Epithelial cell of prostate (primary cell): ENCODE data around the gene STK32A.
"Not testable (repeated sequence)": the region's sequence is repeated elsewhere in the genome, so short reads cannot be mapped to it uniquely, and the experiment has no call there.

ENCODE experiments used
- DNase-seq: peaks from one replicate; pipeline ENCODE4 v3.0.0-alpha.2; 2011; ENCODE audit warnings: low read depth, low spot score
- H3K27ac ChIP-seq: fragments of 450-650 bp; 2 replicates; pipeline ENCODE4 v1.5.1; 2017; ENCODE audit warnings: mild to moderate bottlenecking

The STK32A gene

DNA sequence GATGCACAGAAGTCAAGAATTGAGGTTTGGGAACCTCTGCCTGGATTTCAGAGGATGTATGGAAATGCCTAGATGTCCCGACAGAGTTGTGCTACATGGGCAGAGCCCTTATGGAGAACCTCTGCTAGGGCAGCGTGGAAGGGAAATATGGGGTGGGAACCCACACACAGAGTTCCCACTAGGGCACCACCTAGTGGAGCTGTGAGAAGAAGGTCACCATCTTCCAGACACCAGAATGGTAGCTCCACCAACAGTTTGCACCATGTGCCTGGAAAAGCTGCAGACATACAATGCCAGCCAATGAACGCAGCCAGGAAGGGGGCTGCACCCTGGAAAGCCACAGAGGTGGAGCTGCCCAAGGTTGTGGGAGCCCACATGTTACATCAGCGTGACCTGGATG lies 104.5 kb downstream of the STK32A start:
- no peak overlapping the region for H3K27ac ChIP-seq
- no peak for DNase-seq

DNA sequence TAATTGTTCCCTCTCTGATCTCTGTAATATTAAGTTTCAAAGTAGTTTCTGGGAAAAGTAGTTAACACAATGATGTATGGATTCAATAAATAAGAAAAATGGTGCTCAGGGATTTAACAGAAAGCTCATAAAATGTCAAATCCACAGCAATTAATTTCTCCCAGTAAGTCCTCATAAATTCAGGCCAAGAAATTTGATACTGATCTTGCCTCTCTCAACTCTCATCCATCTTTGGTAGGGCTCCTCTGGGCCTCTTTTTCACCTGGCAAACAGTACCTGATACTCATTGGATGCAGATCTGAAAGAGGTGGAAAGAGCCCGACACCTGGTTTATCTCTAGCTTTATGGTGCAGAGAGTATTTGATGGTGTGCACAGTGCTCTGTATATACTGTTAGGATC lies 106.1 kb downstream of the STK32A start:
- DNase-seq = no peak
- H3K27ac ChIP-seq = no peak overlapping the region

DNA sequence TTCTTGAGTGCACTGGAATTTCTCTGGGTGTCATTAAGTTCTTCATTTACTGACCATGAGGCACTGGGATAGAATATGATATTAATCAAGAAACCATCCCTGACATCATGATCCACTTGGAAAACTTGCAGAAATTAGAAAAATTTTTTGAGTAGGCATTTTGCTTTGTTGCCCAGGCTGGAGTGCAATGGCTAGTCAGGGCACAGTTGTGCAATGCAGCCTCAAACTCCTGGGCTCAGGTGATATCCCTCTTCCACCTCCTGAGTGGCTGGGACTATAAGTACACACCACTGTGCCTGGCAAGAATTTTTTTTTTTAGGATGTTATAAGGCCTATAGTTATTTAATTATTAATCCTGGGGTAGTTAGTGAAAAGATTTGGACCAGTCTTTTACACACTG lies 106.5 kb downstream of the STK32A start:
- DNase-seq = no peak
- H3K27ac ChIP-seq = no peak overlapping the region

DNA sequence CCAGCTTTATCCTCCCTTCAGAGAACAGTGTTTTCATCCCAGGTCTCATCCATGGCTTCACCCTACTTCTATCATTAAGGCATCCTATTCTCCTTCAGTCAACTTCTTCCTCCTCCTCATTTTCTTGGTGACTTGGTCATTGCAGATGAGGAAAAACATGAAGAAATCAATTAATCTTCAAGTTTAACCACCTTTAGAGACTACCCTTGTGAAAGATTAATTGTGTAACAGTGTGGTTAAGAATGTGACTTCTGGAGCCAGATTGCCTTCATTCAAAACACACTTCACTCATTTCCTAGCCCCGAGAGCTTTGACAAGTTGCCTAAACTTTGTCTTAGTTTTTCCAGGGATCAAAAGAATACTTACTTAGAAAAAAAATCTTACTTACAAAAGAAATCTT lies 110.0 kb downstream of the STK32A start:
- H3K27ac ChIP-seq = no peak overlapping the region
- DNase-seq = no peak

DNA sequence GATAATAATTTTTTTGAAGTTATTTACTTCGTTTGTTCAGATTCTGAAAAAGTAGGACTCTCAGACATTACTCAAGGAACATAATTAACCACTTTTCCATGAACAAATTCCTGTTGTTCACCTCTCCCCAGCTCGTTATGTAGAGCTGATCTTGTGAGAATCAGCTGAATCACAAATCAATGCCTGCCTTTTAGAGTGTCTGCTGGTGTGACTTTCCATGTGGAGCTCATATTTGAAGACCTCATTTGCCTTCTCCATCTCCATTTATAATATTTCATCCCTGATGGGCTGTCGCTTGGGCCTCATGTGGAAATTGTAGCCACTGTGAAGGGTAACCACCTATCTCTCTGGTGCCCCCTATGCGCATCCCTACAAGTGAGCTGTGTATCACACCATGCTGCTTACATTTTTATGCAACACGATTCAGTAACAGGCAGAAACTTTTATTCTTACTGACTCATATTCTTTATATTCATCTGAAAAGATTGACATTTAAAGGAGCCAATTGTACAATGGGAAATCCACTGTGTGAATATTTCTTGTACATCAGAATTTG lies 111.3 kb downstream of the STK32A start:
- DNase-seq = no peak
- no peak overlapping the region for H3K27ac ChIP-seq

DNA sequence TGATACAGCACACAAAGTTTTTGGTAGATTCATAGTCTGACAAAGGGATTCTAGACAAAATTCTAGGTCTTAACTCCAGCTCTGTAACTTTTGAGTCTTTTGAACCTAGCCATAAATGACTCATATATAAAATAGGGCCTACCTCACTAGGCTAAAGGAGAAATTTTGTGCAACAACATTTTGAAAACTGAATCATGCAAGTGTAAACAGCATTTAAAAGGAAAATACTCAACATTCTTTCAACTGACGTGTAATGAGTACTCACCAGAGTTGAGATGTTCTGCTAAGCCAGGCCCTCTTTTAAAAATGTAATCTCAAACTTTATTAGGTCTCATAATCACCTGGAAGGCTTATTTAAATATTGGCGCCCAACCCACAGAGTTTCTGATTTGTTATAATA lies 113.2 kb downstream of the STK32A start:
- H3K27ac ChIP-seq = peak overlapping the region; percentile 26
- DNase-seq = peak; percentile 36

DNA sequence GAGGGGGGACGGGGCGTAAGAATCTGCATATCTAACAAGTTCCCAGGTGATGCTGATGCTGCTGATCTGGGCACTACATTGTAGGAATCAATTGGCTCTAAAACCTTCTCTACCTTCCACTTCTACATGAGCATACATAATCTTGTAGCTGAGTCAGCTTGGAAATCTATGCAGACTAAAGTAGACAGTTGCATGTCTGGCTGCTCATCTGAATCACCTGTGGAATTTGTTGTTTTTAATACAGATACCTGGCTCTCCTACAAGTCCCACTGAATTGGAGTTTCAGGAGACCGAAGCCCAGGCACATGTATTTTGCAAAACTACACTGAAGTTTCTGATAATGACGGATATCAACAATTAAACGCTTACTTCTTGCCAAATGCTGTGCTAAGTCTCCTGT lies 113.6 kb downstream of the STK32A start:
- H3K27ac ChIP-seq = peak overlapping the region; percentile 26
- no peak for DNase-seq

DNA sequence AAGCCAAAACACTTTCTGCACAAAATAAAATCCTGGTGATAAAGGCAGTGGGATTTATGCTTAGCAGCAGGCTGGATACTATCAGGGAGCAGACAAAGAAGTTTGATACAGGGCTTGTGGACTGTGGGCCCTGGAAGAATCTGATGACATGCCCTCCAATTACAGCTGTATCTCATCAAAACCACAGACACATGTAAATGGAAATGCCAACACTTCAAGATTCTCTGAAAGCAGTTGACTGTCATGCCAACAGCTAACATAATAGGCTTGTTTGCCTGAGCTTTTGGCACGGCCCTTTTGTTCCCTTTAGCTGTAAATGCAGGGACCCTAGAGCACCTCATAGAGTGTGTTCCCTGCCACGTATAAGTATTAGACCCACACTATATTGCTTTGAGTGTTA lies 114.4 kb downstream of the STK32A start:
- H3K27ac ChIP-seq = no peak overlapping the region
- DNase-seq = no peak

DNA sequence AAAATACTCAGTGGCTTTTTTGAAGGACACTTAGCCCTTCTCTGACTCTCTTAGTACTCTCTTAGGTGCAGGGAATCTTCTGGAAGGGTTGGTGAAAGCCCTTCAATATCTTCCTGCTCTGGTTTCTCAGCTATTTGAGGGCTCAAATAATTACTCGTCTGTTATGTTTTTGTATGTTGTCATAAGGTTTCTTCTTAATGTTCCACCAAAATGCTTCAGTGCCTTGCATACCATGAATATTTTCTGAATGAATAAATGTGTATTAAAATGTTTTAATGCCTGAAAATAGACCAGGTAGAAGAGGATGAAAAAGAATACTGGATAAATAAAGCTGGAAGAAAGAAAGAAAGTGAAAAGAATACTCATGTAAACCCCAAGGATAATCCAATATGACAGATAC lies 124.3 kb downstream of the STK32A start:
- no peak overlapping the region for H3K27ac ChIP-seq
- DNase-seq = no peak

DNA sequence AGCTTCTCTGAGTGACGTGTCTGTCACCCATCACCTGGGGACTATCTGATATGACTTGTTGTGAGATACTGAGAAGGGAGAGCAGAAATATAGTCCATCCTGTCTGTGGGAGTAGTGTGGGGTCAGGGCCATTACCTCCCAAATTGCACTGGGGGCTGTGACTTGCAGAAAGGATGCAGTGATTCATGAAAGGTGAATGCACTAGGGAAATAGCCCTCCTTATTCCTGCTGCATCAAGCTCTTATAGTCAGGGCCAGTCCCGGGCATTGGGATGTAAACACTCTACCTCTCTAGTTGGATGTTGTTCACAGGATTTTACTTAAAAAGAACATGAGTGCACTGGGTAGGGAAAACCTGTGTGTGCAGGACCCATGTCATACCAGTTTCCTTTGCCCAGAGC lies 124.8 kb downstream of the STK32A start:
- no peak for DNase-seq

DNA sequence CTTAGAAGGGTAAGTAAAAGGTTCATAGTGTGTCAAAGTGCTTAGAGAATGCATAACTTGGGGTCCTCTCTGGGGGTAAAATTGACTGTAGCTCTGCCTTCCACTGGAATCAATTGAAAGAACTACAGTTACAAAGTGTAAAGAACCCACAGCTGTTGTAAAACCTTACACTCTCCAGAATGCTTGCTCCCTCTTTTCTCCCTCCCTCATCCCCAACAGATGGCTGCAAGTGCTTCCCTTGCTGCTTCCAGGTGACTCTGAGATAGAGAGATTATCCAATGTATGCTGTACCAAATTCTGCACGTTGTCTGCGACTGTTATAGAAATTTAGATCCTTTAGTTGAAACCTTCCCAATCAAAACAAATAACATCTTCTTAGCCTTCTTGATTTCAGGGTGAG lies 126.0 kb downstream of the STK32A start:
- H3K27ac ChIP-seq = no peak overlapping the region
- no peak for DNase-seq

More for the DNA sequence above, 124.8 kb downstream of the STK32A start:
- no peak overlapping the region for H3K27ac ChIP-seq

DNA sequence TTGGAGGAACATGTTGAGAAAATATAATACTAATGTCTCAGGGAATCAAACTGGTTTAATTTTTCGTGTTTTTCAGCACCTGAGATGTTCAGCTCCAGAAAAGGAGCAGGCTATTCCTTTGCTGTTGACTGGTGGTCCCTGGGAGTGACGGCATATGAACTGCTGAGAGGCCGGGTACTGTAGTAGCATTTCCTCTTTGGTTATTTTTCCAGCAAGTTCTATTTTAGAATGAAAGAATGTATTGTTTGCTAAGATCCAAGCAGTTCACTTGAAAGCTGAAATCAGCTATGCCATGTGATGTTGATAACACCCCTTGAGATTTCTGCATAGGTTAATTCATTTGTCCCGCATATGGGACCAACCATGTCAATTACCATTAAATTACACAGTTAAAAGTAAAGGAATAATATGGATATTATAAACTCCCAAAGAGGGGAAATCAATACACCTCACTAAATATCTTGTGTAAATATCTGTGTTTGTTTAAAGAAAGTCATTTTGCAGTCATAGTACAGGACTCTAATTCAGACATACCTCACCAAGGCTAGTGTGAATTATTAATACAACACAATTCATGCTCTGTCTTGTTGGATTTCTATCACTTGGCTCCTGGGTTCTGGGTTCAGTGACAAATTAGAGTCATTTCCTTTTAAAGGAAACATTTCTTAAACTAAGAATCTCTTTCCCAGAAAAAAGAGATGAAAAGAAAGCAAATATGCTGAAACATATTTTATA lies 126.8 kb downstream of the STK32A start:
- DNase-seq = no peak
- H3K27ac ChIP-seq = no peak overlapping the region

DNA sequence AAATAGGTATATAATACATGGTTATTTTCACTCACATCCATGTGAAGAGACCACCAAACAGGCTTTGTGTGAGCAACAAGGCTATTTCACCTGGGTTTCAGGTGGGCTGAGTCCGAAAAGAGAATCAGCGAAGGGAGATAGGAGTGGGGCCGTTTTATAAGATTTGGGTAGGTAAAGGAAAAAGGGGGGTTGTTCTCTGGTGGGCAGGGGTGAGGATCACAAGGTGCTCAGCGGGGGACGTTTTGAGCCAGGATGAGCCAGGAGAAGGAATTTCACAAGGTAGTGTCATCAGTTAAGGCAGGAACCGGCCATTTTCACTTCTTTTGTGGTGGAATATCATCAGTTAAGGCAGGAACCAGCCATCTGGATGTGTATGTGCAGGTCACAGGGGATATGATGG lies 132.6 kb downstream of the STK32A start:
- not testable (repeated sequence) for H3K27ac ChIP-seq, DNase-seq

DNA sequence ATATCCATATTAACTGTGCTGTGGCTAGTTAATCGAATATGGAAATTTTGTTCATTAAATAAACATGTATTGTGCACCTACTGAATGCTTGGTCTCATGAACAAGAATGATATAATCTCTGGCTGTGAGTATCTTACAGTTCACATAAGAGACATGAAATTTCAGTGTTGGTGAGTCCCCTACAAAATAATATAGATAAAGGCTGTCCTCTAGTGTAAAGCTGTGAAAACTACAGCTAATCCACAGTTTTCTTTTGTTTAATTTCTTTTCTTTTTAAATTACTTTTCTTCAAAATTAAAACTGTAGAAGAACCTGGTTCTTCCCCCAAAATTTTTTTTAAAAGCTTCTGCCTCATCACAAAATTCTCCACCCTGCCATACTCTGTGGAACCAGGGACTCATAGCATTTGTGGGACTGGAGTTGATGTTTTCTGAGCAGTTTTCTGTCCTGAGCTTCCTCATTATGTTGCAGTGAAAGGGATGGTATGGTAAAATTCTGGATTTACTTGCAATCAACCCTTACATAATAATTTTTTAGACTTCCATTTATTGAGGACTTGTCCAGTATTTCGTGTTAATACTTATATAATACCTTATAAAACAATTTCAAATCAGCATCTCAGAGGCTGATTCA lies 135.0 kb downstream of the STK32A start:
- no peak for DNase-seq
- H3K27ac ChIP-seq = no peak overlapping the region

DNA sequence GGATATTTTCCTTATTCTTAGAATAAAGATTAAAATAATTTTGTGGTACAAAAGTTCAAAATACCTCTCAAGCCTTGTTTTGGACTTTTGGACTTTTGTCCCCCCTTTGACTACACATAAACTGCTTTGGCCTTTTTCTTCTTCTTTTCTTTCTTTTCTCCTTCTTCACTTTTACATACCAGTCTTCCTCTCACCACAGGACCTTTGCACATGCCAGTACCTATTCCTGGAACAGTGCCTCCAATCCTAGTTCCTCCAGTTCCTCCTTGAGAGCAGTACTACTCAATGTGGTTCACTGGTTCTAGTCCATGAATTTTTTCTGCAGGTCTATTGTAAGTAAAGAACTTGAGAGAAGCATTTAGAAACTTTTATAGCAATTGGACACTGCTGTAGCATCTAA lies 136.5 kb downstream of the STK32A start:
- no peak for DNase-seq
- H3K27ac ChIP-seq = no peak overlapping the region

DNA sequence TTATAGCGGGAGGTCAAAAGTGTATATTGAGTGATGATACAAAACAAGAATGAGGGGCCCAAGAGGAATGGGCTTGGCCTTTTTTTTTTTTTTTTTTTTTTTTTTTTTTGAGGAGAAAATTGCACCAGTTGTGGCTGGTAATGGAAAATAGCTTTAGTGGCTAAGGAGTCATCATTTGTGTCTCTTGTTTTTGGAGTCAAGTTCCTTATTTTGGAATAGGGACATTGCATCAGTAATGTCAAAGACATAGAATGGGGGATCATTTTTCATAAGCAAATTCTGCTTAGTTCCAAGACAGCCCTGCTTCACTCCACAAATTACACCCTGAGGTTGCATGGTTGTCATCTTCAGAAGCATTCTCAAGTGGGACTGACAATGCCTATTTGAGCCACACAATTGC lies 137.4 kb downstream of the STK32A start:
- H3K27ac ChIP-seq = no peak overlapping the region
- no peak for DNase-seq

DNA sequence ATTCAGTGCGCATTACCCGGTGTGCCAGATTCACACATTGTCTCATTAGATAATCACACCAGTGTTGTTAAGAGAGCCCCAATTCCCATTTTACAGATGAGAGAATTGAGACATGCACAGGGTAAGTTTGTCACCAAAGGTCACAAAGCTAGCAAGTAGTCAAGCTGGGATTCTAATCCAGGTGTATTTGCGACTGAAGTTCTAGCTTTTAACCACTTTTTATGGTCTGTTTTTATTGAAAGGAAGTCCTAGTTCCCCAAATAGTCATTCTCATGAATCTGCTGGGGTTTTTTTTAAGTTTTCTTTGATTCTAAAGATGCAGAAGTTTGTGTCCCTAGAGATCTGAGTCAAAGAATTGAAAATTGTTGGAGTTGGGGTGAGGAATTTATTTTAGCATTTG lies 138.5 kb downstream of the STK32A start:
- DNase-seq = no peak
- H3K27ac ChIP-seq = no peak overlapping the region

DNA sequence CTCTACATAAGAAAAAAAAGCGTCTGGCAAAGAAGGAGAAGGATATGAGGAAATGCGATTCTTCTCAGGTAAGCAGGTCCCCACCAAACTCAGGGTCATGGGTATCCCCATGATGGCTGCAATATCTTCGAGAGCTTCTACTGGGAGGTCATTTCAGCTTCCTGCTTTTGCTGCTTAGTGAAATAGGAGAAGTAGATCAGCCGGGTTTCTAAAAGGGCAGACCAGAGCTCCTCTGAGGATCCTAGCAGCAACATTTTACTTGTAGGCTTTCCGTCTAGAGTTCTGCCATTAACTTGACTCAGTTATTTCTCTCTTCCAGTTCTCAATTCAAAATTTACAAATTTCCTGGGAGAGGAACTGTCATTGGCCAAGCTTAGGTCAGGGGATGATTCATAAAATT lies 140.3 kb downstream of the STK32A start:
- no peak for DNase-seq
- H3K27ac ChIP-seq = no peak overlapping the region

DNA sequence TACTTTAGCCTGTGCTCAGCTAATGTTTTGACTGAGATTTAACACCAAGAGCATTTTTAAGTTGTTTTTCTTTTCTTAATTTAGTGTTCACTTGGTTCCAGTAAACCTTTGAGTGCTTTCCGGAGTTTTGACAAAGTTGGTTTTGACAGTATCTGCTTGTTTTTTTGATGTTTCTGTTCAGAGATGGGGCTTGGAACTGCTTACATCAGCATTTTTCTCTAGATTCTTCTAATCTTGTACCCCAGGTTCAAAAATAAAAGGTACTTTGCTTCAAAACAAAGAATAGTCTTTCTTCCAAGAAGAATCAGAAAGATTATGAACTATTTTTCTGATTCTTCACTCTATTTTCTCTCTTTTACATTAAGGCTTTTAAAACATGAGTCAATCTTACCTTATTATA lies 142.9 kb downstream of the STK32A start:
- no peak overlapping the region for H3K27ac ChIP-seq
- no peak for DNase-seq

DNA sequence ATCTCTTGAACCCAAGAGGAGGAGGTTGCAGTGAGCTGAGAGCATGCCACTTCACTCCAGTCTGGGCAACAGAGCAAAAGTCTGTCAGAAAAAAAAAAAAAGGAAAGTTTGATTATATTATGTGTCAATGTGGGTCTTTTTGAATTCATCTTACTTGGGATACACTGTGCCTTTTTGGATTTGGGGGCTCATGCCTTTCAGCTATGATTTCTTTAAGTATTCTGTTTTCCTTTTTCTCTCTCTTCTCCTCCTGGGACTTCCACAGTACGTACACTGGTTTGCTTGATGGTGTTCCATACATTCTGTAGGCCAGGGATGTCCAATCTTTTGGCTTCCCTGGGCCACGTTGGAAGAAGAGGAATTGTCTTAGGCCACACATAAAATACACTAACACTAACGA lies 146.7 kb downstream of the STK32A start:
- no peak for DNase-seq
- no peak overlapping the region for H3K27ac ChIP-seq

DNA sequence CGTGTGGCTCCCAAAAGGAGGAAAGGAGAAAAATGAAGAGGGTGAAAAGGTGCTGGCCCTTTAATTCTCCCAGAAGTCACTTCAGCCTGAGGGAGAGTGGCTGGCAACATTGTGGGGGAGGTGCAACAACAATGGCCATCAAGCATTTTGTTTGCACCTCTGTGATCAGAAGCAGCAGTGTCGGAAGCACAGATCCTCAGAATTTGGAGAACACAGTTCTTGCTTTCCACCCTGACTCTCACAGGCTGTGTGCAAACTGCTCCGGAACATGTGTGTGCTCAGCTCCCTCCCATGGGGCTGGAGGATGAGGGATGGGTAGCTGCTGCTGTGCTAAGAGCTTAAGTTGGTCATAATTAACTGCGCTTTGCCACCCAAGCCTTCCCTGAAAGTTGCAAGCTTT lies 147.9 kb downstream of the STK32A start:
- no peak for DNase-seq
- H3K27ac ChIP-seq = no peak overlapping the region
